GM12801 (cell line): Measurements from ENCODE around the gene WNK4.

ENCODE experiments used
- TF ChIP-seq, protein P1 (sequence below): IDR thresholded peaks from one replicate; pipeline ENCODE4 v1.5.1; 2011; ENCODE audit warnings: control low read depth; ENCODE audit not compliant: insufficient read length; ENCODE audit errors: extremely low read depth

WNK4 gene

DNA sequence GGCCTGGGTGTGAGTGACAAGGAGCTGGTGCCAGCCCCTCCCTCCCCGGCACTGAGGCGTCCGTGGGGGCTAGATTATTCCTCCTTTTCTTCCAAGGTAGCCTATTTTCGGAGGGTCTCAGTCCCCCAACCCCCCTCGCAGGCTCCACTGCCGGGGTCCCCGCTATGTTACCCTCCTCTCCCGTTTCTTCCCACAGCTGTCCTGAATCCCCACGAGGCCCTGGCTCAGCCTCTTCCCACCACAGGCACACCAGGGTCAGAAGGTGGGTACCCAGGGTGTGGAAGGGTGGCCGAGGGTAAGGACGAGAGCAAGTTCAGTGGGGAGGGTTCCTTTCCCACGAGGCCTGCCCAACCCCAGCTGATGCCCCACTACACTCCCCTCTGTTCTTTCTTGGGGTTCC, 18.8 kb upstream of the WNK4 start:
- TF ChIP-seq, protein P1, sequence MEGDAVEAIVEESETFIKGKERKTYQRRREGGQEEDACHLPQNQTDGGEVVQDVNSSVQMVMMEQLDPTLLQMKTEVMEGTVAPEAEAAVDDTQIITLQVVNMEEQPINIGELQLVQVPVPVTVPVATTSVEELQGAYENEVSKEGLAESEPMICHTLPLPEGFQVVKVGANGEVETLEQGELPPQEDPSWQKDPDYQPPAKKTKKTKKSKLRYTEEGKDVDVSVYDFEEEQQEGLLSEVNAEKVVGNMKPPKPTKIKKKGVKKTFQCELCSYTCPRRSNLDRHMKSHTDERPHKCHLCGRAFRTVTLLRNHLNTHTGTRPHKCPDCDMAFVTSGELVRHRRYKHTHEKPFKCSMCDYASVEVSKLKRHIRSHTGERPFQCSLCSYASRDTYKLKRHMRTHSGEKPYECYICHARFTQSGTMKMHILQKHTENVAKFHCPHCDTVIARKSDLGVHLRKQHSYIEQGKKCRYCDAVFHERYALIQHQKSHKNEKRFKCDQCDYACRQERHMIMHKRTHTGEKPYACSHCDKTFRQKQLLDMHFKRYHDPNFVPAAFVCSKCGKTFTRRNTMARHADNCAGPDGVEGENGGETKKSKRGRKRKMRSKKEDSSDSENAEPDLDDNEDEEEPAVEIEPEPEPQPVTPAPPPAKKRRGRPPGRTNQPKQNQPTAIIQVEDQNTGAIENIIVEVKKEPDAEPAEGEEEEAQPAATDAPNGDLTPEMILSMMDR, result no peak

DNA sequence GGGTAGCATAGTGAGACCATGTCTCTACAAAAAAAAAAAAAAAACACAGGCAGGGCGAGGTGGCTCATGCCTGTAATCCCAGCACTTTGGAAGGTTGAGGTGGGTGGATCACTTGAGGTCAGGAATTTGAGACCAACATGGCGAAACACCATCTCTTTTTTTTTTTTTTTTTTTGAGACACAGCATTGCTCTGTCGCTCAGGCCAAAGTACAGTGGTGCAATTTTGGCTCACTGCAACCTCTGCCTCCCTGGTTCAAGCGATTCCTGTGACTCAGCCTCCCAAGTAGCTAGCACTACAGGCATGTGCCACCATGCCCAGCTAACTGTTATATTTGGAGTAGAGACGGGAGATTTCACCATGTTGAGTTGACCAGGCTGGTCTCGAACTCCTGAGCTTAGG, 14.3 kb upstream of the WNK4 start:
- TF ChIP-seq, protein P1, result no peak

DNA sequence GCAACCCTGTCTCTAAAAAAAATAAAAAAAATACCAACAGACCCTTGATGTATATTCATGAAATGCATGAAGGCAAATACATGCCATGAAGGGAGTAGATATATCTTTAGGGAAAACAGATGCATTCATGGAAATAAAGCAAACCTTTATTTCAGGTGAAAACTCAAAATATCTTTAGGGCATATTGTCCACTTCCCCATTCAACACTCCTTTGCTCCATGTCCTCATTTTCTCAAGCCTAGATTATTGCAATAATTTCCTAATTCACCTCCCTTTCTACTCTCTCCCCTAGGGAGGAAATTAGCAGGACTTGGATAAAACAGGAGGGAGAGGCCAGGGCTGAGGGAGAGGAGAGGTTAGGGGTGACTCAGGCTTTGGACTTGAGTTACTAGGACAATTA, 12.9 kb upstream of the WNK4 start:
- TF ChIP-seq, protein P1, result no peak

DNA sequence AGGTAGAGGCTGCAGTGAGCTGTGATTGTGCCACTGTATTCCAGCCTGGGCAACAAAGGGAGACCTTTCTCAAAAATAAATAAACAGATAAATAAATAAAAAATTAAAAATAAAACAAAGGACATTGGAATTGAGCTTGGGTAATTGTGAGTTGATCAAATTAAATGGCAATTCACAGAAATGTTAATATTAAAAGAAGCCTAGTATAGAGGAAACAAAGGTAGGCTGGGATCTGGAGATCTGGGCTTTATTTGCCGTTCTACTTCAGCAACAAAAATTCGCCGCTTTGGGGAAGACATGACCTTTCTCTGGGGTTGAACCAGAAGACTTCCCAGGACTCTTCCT, 7.5 kb upstream of the WNK4 start:
- TF ChIP-seq, protein P1, result no peak

DNA sequence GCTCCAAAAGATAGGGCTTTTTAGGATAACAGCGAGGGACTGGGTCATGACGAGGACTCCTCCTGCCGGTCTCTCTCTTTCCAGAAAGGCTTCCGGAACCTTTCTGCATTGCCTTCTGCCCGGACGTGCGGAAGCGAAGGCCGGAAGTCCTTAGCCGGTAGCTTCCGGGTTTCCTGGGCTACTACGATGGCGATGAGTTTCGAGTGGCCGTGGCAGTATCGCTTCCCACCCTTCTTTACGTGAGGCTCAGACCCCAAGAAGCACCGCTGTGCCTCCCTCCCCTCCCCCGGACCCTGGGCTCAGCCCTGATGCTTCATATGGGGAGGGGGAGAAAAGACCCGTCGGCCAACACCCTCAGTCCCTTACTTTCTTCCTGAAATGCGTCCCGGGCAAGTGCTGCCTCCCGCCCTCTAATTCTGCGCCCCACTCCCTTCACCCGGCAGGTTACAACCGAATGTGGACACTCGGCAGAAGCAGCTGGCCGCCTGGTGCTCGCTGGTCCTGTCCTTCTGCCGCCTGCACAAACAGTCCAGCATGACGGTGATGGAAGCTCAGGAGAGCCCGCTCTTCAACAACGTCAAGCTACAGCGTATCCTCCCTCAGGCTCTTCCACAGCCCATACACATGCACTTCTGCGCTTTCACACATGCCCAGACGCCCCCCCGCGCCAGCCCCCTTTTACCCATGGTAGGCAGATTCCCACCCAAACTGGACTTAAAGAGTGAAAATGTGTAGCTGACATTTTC, 6.9 kb upstream of the WNK4 start, which contains the start of gene VPS25:
Gene VPS25 (plus strand): TSS at position 160 of the 746 bp plus-strand sequence. CDS start 27 bp downstream, at position 187.
- TF ChIP-seq, protein P1, result no peak

DNA sequence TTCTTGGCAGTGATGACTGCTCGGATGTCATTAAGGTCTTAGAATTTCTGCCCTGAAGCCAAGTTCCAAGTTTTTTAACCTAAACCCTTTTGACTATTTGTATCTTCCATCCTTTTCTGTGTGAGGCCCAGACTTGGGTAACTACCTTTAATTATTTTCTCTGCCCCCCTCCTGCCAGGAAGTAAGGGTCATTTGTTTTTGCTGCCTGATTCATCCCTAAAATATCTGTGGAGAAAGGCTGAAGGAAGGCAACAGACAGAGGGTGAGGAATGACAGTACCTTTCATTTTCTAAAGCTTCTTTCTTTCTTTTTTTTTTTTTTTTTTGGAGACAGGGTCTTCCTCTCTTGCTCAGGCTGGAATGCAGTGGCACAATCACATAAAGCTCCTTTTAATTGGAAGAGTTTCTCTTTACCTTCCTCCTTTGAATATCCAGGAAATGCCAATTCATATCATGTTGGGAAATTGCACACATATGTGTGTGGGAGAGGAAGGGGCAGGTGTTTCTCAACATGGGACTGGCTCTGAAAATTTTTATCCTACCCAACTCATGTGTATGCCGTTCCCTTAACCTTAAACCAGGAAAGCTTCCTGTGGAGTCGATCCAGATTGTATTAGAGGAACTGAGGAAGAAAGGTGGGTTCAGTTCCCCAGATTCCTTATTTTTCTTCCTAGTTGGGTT, 6.2 kb upstream of the WNK4 start:
- TF ChIP-seq, protein P1, result no peak

DNA sequence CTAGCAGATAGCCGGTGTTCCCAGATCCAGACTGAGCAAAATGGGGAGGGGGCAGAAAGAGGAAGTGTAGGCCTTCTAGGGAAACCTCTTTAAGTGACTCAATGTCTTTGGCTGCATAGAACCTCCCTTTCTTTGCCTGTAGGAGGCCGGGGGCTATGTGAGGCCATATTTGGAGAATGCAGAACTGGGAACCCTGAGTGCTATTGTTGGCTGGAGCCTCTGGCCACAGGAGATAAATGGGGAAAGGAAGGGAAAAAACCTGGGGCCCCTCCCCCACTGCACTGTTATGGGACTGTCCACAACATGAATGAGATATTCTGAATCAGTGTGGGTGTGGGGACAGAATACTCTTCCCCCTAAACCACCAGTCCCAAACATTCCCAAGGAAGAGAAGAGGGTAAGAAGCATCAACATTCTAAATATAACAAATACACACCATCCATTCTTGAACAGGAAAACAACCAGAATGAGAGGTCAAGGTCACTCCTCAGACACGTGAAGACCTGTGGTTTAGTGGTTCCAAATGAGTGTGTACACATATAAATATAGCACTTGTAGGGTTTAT, 4.8 kb upstream of the WNK4 start:
- TF ChIP-seq, protein P1, result no peak
